AG04449 (cell line): ENCODE measurements around the gene TPST2.

Experiments used
- CTCF ChIA-PET: fragments of 350-600 bp; formaldehyde crosslinking; extraction: SDS; loops from one replicate; lab custom pipeline; 2021; ENCODE audit warnings: antibody characterized with exemption; lab: Yijun Ruan, JAX
- POLR2A ChIA-PET: fragments of 400-600, 350-600 bp; formaldehyde crosslinking; extraction: SDS; loops from one replicate; lab custom pipeline; 2020; ENCODE audit warnings: antibody characterized with exemption, inconsistent platforms; lab: Yijun Ruan, JAX
- DNase-seq: peaks from one replicate; pipeline ENCODE4 v3.0.0-alpha.2; 2010; ENCODE audit warnings: low read depth, low spot score
- H3K4me3 ChIP-seq: 2 replicates; pipeline ENCODE4 v1.5.1; 2011; ENCODE audit warnings: low read depth, mild to moderate bottlenecking, control low read depth, low read length
- CTCF ChIP-seq: IDR thresholded peaks from one replicate; pipeline ENCODE4 v1.5.1; 2011; ENCODE audit warnings: mild to moderate bottlenecking, moderate library complexity, low read length, control low read depth, inconsistent platforms; ENCODE audit not compliant: insufficient read depth; ENCODE audit errors: missing control alignments

TPST2 gene

GRCh38 chr22:26587991-26588613 is 1.8 kb downstream of the TPST2 start:
- no peak for TF ChIP-seq CTCF
- CTCF ChIA-PET, result no interaction called here
- H3K4me3 ChIP-seq, result no peak overlapping the region
- no peak for DNase-seq
- POLR2A ChIA-PET, result interaction anchor here (0.7 kb wide), 1 partner anchor 123 kb away, joined by 3 read pairs; no protein-coding TSS in a partner anchor

GRCh38 chr22:26586556-26587325 is 3.2 kb downstream of the TPST2 start:
- no peak for TF ChIP-seq CTCF
- no peak overlapping the region for H3K4me3 ChIP-seq
- ChIA-PET POLR2A (no interaction called here), CTCF (no interaction called here)
- DNase-seq, result no peak

GRCh38 chr22:26585104-26585790 is 4.7 kb downstream of the TPST2 start:
- CTCF ChIA-PET, result interaction anchor here (0.7 to 1.7 kb wide), 7 partner anchors 9 to 124 kb away, joined by 3 to 6 read pairs (median 4); partner anchors contain the start of genes HPS4 and SRRD
- DNase-seq, result peak; percentile 59

GRCh38 chr22:26584010-26584409 is 5.9 kb downstream of the TPST2 start:
- DNase-seq, result no peak
- no peak overlapping the region for H3K4me3 ChIP-seq
- CTCF ChIA-PET, result interaction anchor here (0.7 to 1.6 kb wide), 3 partner anchors 10 to 79 kb away, joined by 3 read pairs; no protein-coding TSS in a partner anchor
- POLR2A ChIA-PET, result no interaction called here
- no peak for TF ChIP-seq CTCF

More at GRCh38 chr22:26585104-26585790, 4.7 kb downstream of the TPST2 start:
- TF ChIP-seq CTCF, result no peak
- POLR2A ChIA-PET, result interaction anchor here (0.6 kb wide), 1 partner anchor 21 kb away, joined by 6 read pairs; no protein-coding TSS in a partner anchor
- no peak overlapping the region for H3K4me3 ChIP-seq

- DNase-seq, result no peak
- POLR2A ChIA-PET, result no interaction called here
- CTCF ChIA-PET, result no interaction called here
- no peak for TF ChIP-seq CTCF
- H3K4me3 ChIP-seq, result no peak overlapping the region
Observed at GRCh38 chr22:26581633-26582168, 8.2 kb downstream of the TPST2 start.
